HEK293T (cell line): ENCODE data around the gene NLGN2.

Experiments used
- CTCF ChIA-PET: fragments of 350-600 bp; formaldehyde crosslinking; extraction: SDS; loops from one replicate; lab custom pipeline; 2021; ENCODE audit warnings: antibody characterized with exemption, inconsistent platforms; lab: Yijun Ruan, JAX
- POLR2A ChIA-PET: fragments of 350-600 bp; formaldehyde crosslinking; extraction: SDS; loops from one replicate; lab custom pipeline; 2020; ENCODE audit warnings: antibody characterized with exemption, inconsistent platforms; lab: Yijun Ruan, JAX
- DNase-seq: peaks from one replicate; pipeline ENCODE4 v3.0.0; 2012; ENCODE audit warnings: mixed read lengths; ENCODE audit errors: extremely low spot score
- ARNT ChIP-seq: fragments of 450-650 bp; IDR thresholded peaks from 2 replicates; pipeline ENCODE4 v1.6.1; 2017; ENCODE audit warnings: mild to moderate bottlenecking
- BHLHE40 ChIP-seq: fragments of 450-650 bp; IDR thresholded peaks from 2 replicates; pipeline ENCODE4 v1.6.1; 2016; ENCODE audit warnings: mild to moderate bottlenecking, moderate library complexity, borderline replicate concordance
- CTBP1 ChIP-seq: fragments of 450-650 bp; IDR thresholded peaks from 2 replicates; pipeline ENCODE4 v1.6.1; 2016; ENCODE audit warnings: borderline replicate concordance
- ELF4 ChIP-seq: fragments of 450-650 bp; IDR thresholded peaks from 2 replicates; pipeline ENCODE4 v1.6.1; 2017; ENCODE audit warnings: antibody characterized with exemption
- FOXA1 ChIP-seq: fragments of 450-650 bp; IDR thresholded peaks from 2 replicates; pipeline ENCODE4 v1.6.1; 2016; ENCODE audit warnings: mild to moderate bottlenecking
- FOXK2 ChIP-seq: fragments of 450-650 bp; IDR thresholded peaks from 2 replicates; pipeline ENCODE4 v1.6.1; 2016; ENCODE audit warnings: mild to moderate bottlenecking
- FOXM1 ChIP-seq: fragments of 450-650 bp; IDR thresholded peaks from 2 replicates; pipeline ENCODE4 v1.6.1; 2017; ENCODE audit warnings: mild to moderate bottlenecking, borderline replicate concordance
- HDGF ChIP-seq: fragments of 450-650 bp; IDR thresholded peaks from 2 replicates; pipeline ENCODE4 v1.6.1; 2017; ENCODE audit warnings: antibody characterized with exemption, borderline replicate concordance
- L3MBTL2 ChIP-seq: fragments of 450-650 bp; conservative IDR thresholded peaks from 2 replicates; pipeline ENCODE4 v1.6.1; 2016; ENCODE audit warnings: mild to moderate bottlenecking
- LEF1 ChIP-seq: fragments of 450-650 bp; IDR thresholded peaks from 2 replicates; pipeline ENCODE4 v1.6.1; 2017; ENCODE audit warnings: mild to moderate bottlenecking, borderline replicate concordance
- NFRKB ChIP-seq: fragments of 450-650 bp; IDR thresholded peaks from 2 replicates; pipeline ENCODE4 v1.6.1; 2016; ENCODE audit warnings: mild to moderate bottlenecking, moderate library complexity
- SP1 ChIP-seq: fragments of 450-650 bp; IDR thresholded peaks from 2 replicates; pipeline ENCODE4 v1.6.1; 2017
- SUZ12 ChIP-seq: fragments of 450-650 bp; IDR thresholded peaks from 2 replicates; pipeline ENCODE4 v1.6.1; 2016; ENCODE audit warnings: mild to moderate bottlenecking
- TARDBP ChIP-seq: fragments of 450-650 bp; IDR thresholded peaks from 2 replicates; pipeline ENCODE4 v1.6.1; 2016
- ZNF384 ChIP-seq: fragments of 450-650 bp; IDR thresholded peaks from 2 replicates; pipeline ENCODE4 v1.6.1; 2016
- TF ChIP-seq, protein P1 (sequence below): fragments of 450-650 bp; IDR thresholded peaks from 2 replicates; pipeline ENCODE4 v1.6.1; 2016

Gene NLGN2

DNA sequence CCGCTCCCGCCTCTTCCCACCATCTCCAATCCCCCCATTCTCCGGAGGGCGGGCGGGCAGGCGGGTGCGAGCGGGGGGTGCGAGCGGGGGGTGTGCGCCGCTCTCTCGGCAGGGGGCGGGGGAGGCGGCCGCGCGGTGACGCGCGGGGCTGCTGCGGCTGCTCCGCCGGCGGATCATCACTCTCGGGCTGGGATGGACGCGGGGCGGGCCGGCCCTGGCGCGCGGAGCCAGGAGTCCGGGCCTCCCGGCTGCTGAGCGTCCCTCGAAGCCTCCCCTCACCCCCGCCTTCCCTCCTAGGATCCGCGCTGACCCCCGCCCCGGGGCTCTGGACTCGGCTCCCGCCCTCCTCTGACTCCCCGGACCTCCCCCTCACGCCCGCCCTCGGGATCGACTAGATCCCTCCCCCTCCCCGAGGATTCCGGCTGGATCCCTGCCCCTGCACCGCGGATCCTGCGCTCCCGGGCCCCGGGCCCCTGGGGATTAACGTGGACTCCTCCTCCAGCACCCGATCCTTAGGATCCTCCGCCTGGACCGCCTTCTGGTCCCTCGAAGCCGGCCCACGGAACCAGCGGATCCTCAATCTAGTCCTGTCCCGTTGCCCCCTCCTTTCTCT is 2.8 kb upstream of the NLGN2 start:
- TF ChIP-seq ARNT (no peak), HDGF (no peak), SUZ12 (no peak)
- peak; percentile 42 for DNase-seq
- ChIA-PET CTCF (no interaction called here), POLR2A (interaction anchor here (0.8 to 2.1 kb wide), 15 partner anchors 11 to 281 kb away, joined by 3 to 25 read pairs (median 4); partner anchors contain the start of genes CHRNB1, PLSCR3, POLR2A and TMEM102)

DNA sequence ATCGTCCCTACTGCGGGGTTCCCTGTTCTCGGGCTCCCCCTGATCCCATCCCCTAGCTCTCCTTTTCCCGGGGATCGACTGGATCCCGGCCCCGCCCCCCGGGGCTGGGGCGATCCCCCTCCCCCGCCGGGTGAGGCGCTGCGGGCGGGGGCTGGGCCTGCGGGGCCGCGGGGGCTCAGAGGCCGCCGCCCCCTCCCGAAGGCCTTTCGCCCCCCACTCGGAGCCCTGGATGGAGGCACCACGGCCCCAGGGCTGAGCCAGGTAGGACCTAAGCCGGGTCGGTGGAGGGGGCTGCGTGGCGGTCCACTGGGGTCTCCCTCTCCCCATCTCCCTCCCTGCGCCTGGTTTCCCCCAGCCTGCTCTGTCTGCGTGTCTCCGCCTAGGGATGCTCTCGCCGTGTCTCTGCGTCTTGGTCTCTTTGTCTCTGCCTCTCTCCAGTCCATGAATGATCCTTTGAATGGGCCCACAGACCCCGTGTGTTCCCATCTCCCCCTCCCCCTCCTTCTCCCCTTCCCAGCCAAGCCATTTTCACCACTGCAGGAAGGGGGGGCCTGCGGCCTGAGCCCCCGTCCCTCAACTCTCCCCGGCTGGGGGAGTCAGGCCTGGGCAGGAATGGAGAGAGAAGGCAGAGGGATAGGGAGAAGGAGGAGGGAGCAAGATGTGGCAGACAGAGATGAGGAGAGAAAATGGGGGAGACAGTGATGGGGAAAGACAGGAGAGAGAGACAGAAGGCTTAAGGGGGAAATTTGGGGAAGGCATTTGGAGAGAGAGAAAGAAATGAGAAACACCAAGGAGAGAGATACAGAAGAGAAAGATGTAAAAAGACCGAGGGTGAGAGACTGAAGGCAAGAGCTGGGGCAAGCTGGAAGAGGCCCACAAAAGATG is 2.1 kb upstream of the NLGN2 start:
- CTCF ChIA-PET: interaction anchor here (1.2 kb wide), 1 partner anchor 50 kb away, joined by 3 read pairs; the partner anchor contains the start of gene TMEM95
- no peak for DNase-seq
- POLR2A ChIA-PET: interaction anchor here (0.6 to 2.7 kb wide), 3 partner anchors 30 to 182 kb away, joined by 3 to 9 read pairs (median 6); partner anchors contain the start of gene TMEM102
- no peak for TF ChIP-seq FOXK2
- no peak for TF ChIP-seq ZNF384
- no peak for TF ChIP-seq ELF4
- TF ChIP-seq L3MBTL2: no peak
- no peak for TF ChIP-seq FOXM1
- TF ChIP-seq, protein P1, sequence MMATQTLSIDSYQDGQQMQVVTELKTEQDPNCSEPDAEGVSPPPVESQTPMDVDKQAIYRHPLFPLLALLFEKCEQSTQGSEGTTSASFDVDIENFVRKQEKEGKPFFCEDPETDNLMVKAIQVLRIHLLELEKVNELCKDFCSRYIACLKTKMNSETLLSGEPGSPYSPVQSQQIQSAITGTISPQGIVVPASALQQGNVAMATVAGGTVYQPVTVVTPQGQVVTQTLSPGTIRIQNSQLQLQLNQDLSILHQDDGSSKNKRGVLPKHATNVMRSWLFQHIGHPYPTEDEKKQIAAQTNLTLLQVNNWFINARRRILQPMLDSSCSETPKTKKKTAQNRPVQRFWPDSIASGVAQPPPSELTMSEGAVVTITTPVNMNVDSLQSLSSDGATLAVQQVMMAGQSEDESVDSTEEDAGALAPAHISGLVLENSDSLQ: no peak
- no peak for TF ChIP-seq FOXA1
- no peak for TF ChIP-seq LEF1
- no peak for TF ChIP-seq TARDBP
- no peak for TF ChIP-seq SUZ12
- no peak for TF ChIP-seq HDGF
- TF ChIP-seq SP1: no peak
- TF ChIP-seq CTBP1: no peak; the same call in 1 of the 2 replicates
- TF ChIP-seq ARNT: no peak
- no peak for TF ChIP-seq BHLHE40
- TF ChIP-seq NFRKB: no peak

DNA sequence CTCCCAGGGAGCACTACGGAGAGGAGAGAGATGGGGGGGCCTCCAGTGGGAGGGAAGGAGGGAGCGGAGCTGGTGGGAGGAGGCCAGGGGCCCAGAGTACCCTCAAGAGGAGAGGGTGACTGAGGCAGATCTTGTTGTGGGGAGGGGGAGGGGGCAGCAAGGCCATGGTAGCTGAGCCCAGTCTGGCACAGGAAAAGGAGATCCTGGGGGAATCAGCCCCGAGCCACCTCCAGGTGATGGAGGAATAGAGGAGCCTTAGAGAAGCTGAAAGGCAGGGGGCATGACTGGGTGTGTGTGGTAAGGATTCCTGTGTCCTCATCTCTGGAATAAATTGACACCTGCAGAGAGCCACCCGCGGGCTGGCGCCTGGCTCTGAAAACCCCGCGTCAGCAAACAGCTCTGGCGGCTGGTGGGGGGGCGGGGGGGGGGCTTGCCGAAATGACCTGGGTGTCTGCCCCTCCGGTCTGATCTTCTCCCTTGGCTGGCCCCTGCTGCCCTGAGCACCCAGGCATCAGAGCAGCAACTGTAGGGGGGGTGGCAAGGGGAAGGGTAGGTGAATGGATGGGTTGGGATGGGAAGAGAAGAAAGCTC is 1.3 kb upstream of the NLGN2 start:
- no peak for DNase-seq
- CTCF ChIA-PET: interaction anchor here (1.2 kb wide), 1 partner anchor 51 kb away, joined by 3 read pairs; the partner anchor contains the start of gene TMEM95
- POLR2A ChIA-PET: interaction anchor here (0.6 to 2.7 kb wide), 5 partner anchors 12 to 181 kb away, joined by 3 to 9 read pairs (median 3); partner anchors contain the start of genes CHRNB1, PLSCR3 and TMEM102

DNA sequence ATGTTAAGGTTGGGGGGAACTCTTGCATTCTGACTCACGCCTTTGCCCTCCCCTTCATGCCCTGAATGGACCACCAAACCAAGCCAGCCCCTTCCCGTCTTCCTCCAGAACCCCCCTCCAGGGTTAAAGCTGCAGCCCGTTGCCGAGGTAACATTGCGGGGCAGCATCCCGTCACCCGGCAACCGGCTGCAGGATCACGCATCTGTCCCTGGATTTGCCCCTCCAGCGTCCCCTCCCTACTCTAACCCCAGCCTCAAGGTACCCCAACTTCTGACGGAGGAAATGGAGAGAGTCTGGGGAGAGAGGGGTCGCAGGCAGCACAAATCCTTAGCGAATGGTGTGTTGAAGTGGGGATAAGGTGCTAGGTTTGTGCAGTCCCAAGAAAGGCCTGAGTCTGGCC is 563 bp upstream of the NLGN2 start:
- DNase-seq: no peak
- CTCF ChIA-PET: interaction anchor here (1.2 kb wide), 1 partner anchor 52 kb away, joined by 3 read pairs; the partner anchor contains the start of gene TMEM95
- POLR2A ChIA-PET: interaction anchor here (1.1 to 2.7 kb wide), 5 partner anchors 13 to 78 kb away, joined by 3 to 9 read pairs (median 4); partner anchors contain the start of genes CHRNB1, NEURL4, PLSCR3 and TMEM102
- TF ChIP-seq, protein P1: no peak
- TF ChIP-seq HDGF (no peak), FOXA1 (no peak), FOXK2 (no peak), TARDBP (no peak), CTBP1 (no peak), ARNT (no peak), LEF1 (no peak), L3MBTL2 (no peak), ZNF384 (no peak), NFRKB (no peak), FOXM1 (no peak), ELF4 (no peak)

More for the DNA sequence above, 1.3 kb upstream of the NLGN2 start:
- TF ChIP-seq FOXK2 (no peak), L3MBTL2 (no peak), FOXA1 (no peak), SUZ12 (no peak), ARNT (no peak)

DNA sequence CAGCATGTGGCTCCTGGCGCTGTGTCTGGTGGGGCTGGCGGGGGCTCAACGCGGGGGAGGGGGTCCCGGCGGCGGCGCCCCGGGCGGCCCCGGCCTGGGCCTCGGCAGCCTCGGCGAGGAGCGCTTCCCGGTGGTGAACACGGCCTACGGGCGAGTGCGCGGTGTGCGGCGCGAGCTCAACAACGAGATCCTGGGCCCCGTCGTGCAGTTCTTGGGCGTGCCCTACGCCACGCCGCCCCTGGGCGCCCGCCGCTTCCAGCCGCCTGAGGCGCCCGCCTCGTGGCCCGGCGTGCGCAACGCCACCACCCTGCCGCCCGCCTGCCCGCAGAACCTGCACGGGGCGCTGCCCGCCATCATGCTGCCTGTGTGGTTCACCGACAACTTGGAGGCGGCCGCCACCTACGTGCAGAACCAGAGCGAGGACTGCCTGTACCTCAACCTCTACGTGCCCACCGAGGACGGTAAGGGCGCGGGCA is 645 bp downstream of the NLGN2 start:
- TF ChIP-seq HDGF (no peak), BHLHE40 (no peak)
- DNase-seq: no peak
- ChIA-PET CTCF (no interaction called here), POLR2A (interaction anchor here (1.1 to 1.5 kb wide), 3 partner anchors 9 to 79 kb away, joined by 3 to 4 read pairs (median 4); partner anchors contain the start of genes NEURL4 and TMEM102)

DNA sequence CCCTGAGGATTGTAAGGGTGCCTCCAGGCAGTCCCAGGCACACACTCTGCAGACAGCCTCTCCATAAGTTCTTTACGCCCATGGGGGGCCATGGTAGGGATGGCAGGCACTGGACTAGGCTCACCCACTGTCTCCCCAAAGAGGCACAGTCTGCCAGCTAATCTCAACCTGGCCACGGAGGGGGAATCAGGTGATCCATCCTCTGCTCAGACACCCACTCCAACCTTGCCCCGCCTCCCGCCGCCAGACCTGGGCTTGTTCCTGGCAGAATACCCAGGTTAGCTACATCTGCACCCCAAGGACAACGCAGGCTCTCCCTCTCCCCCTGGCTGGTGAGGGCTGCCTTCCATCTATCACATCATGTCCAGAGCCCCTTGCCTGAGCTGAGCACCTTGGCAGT is 1.2 kb downstream of the NLGN2 start:
- TF ChIP-seq ARNT (no peak), L3MBTL2 (no peak), SUZ12 (no peak), LEF1 (no peak), SP1 (no peak)
- POLR2A ChIA-PET: interaction anchor here (0.9 to 1.3 kb wide), 3 partner anchors 10 to 55 kb away, joined by 3 to 4 read pairs (median 3); partner anchors contain the start of gene TMEM102
- CTCF ChIA-PET: no interaction called here
- no peak for DNase-seq
